Neural cell (in vitro differentiated cells): ENCODE data around the gene PTBP2.

Source experiments
- EP300 ChIP-seq: fragments of 450-650 bp; conservative IDR thresholded peaks from 2 replicates; pipeline ENCODE4 v1.6.1; 2014; ENCODE audit warnings: antibody characterized with exemption, mild to moderate bottlenecking, moderate library complexity; ENCODE audit not compliant: poor library complexity, severe bottlenecking
- EZH2 ChIP-seq: fragments of 200-600, 300-800 bp; shearing (Covaris generic), sonication (generic); IDR thresholded peaks from 2 replicates; pipeline ENCODE4 v1.6.1; 2014; ENCODE audit warnings: antibody characterized with exemption, low read length, borderline replicate concordance, mild to moderate bottlenecking; ENCODE audit not compliant: insufficient read depth, poor library complexity, severe bottlenecking
- MXI1 ChIP-seq: fragments of 450-650 bp; conservative IDR thresholded peaks from 2 replicates; pipeline ENCODE4 v1.6.1; 2014; ENCODE audit warnings: antibody characterized with exemption, mild to moderate bottlenecking; ENCODE audit not compliant: poor library complexity, severe bottlenecking
- POLR2AphosphoS5 ChIP-seq: IDR thresholded peaks from 2 replicates; pipeline ENCODE4 v1.6.1; 2012
- RAD21 ChIP-seq: fragments of 450-650 bp; conservative IDR thresholded peaks from 2 replicates; pipeline ENCODE4 v1.6.1; 2014; ENCODE audit warnings: antibody characterized with exemption, mild to moderate bottlenecking, moderate library complexity
- SMC3 ChIP-seq: fragments of 450-650 bp; conservative IDR thresholded peaks from 2 replicates; pipeline ENCODE4 v1.6.1; 2014; ENCODE audit warnings: antibody characterized with exemption, mild to moderate bottlenecking, moderate library complexity; ENCODE audit not compliant: poor library complexity
- TAF1 ChIP-seq: IDR thresholded peaks from 2 replicates; pipeline ENCODE4 v1.6.1; 2012; ENCODE audit warnings: low read depth
- TF ChIP-seq, protein P1 (sequence below): IDR thresholded peaks from 2 replicates; pipeline ENCODE4 v1.6.1; 2012; ENCODE audit warnings: borderline replicate concordance
- TF ChIP-seq, protein P2 (sequence below): fragments of 450-650 bp; IDR thresholded peaks from 2 replicates; pipeline ENCODE4 v1.5.1; 2014; ENCODE audit warnings: antibody characterized with exemption, mild to moderate bottlenecking, moderate library complexity; ENCODE audit not compliant: poor library complexity, severe bottlenecking

DNA sequence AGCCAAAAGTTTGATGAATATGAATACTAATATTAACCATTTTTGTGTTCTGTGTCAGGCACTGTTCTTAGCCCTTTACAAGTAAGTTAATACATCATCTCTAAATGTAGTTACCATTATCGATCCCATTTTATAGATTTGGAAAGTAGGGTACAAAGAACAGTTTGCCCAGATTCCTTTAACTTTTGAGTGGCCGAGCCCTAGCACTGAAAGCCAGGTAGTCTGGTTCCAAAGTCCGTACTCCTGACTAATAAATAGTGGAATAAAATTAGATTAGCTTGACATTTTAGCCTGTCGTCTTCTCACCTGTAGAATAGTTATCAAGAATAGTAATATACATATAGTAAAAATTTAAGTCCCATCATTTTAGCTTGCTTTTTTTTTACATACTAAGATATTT, 70.6 kb downstream of the PTBP2 start:
- TF ChIP-seq, protein P1, sequence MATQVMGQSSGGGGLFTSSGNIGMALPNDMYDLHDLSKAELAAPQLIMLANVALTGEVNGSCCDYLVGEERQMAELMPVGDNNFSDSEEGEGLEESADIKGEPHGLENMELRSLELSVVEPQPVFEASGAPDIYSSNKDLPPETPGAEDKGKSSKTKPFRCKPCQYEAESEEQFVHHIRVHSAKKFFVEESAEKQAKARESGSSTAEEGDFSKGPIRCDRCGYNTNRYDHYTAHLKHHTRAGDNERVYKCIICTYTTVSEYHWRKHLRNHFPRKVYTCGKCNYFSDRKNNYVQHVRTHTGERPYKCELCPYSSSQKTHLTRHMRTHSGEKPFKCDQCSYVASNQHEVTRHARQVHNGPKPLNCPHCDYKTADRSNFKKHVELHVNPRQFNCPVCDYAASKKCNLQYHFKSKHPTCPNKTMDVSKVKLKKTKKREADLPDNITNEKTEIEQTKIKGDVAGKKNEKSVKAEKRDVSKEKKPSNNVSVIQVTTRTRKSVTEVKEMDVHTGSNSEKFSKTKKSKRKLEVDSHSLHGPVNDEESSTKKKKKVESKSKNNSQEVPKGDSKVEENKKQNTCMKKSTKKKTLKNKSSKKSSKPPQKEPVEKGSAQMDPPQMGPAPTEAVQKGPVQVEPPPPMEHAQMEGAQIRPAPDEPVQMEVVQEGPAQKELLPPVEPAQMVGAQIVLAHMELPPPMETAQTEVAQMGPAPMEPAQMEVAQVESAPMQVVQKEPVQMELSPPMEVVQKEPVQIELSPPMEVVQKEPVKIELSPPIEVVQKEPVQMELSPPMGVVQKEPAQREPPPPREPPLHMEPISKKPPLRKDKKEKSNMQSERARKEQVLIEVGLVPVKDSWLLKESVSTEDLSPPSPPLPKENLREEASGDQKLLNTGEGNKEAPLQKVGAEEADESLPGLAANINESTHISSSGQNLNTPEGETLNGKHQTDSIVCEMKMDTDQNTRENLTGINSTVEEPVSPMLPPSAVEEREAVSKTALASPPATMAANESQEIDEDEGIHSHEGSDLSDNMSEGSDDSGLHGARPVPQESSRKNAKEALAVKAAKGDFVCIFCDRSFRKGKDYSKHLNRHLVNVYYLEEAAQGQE, result no peak
- TF ChIP-seq, protein P2, sequence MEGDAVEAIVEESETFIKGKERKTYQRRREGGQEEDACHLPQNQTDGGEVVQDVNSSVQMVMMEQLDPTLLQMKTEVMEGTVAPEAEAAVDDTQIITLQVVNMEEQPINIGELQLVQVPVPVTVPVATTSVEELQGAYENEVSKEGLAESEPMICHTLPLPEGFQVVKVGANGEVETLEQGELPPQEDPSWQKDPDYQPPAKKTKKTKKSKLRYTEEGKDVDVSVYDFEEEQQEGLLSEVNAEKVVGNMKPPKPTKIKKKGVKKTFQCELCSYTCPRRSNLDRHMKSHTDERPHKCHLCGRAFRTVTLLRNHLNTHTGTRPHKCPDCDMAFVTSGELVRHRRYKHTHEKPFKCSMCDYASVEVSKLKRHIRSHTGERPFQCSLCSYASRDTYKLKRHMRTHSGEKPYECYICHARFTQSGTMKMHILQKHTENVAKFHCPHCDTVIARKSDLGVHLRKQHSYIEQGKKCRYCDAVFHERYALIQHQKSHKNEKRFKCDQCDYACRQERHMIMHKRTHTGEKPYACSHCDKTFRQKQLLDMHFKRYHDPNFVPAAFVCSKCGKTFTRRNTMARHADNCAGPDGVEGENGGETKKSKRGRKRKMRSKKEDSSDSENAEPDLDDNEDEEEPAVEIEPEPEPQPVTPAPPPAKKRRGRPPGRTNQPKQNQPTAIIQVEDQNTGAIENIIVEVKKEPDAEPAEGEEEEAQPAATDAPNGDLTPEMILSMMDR, result no peak
- TF ChIP-seq POLR2AphosphoS5 (no peak), MXI1 (no peak), EZH2 (no peak), TAF1 (no peak), SMC3 (no peak), RAD21 (no peak), EP300 (no peak)
